Measurements from ENCODE around the gene CD163L1.

The CD163L1 gene

GRCh38 chr12:7321624-7322023 lies 122.3 kb downstream of the CD163L1 start:
- DNase-seq = no peak

- DNase-seq = no peak
These were observed 124.0 kb downstream of the CD163L1 start for GRCh38 chr12:7319930-7320329.

GRCh38 chr12:7310070-7310469 lies 133.9 kb downstream of the CD163L1 start:
- no peak for DNase-seq

Measured in activated CD8-positive, alpha-beta memory T cell treated with anti-CD3 and anti-CD28 coated beads, Interleukin-2, amount 50 U/mL, for 4 hours (primary cell).